Activated CD8-positive, alpha-beta memory T cell treated with anti-CD3 and anti-CD28 coated beads for 48 hours (primary cell): ENCODE data around the gene RNF181.
"Not testable (repeated sequence)": the region's sequence is repeated elsewhere in the genome, so short reads cannot be mapped to it uniquely, and the experiment has no call there.

Source experiments
- DNase-seq, 3 experiments: peaks; one replicate each; pipeline ENCODE4 v3.0.0-alpha.2; 2020; ENCODE audit warnings: low read depth in 2 of 3, low spot score in 2 of 3

Gene RNF181

DNA sequence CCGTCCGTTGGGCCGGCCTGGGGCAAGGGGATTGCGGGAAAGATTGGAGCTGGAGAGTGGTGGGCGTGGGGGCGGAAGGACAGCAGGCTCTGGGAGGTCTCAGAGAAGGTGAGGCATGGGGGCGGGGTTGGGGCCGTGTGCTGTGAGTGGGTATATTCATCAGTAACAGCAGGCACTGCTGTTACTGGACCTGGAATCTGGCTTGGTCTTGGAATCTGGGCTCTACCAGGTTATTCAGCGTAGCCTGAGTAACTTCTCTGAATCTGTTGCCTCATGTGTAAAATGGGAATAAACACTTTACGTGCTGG, 435 bp downstream of the RNF181 start:
- DNase-seq = no peak

DNA sequence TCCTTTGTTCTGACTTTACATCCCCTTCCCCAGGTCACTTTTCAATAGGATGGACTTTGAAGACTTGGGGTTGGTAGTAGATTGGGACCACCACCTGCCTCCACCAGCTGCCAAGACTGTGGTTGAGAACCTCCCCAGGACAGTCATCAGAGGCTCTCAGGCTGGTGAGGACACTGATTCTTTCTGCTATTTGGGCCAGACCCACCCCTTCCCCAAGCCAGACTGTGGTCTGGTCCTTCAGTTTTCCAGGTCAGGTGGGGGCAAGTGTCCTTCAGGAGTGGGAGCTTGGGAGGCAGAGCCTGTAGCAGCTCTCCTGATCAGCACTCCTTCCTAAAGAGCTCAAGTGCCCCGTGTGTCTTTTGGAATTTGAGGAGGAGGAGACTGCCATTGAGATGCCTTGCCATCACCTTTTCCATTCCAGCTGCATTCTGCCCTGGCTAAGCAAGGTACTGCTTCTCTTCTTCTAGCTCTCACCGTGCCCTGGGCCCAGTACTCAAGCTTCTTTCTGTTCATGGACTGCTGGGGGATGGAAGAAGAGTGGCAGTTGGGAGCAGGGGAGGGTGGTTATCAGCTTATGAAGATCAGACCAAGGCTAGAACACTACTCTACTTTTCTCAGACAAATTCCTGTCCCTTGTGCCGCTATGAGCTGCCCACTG, 1.1 kb downstream of the RNF181 start:
- no peak for DNase-seq

DNA sequence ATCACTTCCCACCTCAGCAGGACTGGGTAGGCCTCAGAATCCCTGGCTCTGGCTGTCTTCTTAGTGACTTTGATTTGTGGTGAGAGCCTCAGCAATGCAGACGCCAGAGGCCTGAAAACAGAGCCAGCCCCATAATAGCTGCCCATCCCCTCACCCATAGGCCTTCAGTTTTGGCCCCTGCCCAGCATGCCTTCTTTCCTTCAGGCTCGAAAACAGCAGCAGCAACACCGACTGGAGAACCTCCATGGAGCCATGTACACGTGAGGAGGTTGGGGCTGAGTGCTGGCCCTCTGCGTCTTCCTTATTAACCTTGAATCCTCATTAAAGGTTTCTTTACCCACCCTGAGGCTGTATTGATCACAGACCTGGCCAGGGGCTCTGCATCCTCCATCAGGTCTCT, 1.7 kb downstream of the RNF181 start:
- no peak for DNase-seq

DNA sequence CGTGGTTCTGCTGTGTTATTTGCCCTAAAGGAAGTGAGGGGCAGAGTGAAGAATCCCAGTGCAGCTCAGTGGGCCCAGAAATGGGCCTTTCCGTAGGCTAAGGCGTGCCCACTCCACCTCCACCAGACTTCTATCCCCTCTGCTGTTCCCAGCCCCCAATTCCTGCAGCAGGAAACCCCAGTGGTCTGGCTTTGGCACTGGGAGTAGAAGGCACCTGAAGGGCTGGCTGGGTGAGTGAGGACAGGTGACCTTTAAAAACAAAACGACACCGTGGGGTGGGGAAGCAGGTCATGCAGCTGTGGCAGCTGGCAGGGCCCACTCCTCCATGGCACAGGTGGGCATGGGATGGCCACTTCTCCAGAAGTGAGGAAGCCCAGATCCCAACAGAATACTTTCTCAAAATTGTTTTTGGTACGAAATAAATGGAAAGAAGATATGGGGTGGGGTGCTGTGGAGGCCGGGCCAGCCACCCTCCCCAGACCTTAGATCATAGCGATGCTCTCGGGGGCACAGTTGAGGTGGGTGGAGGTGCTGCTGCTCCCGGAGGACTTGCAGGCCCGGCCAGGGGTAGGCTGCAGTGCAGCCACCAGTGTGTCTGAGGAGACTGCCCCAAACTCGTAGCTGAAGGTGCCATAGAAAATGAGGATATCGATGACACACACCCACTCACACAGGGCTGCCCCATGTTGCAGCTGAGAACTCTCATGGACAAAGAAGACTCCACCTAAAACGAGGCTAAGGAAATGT, 3.2 kb downstream of the RNF181 start:
- DNase-seq = no peak

DNA sequence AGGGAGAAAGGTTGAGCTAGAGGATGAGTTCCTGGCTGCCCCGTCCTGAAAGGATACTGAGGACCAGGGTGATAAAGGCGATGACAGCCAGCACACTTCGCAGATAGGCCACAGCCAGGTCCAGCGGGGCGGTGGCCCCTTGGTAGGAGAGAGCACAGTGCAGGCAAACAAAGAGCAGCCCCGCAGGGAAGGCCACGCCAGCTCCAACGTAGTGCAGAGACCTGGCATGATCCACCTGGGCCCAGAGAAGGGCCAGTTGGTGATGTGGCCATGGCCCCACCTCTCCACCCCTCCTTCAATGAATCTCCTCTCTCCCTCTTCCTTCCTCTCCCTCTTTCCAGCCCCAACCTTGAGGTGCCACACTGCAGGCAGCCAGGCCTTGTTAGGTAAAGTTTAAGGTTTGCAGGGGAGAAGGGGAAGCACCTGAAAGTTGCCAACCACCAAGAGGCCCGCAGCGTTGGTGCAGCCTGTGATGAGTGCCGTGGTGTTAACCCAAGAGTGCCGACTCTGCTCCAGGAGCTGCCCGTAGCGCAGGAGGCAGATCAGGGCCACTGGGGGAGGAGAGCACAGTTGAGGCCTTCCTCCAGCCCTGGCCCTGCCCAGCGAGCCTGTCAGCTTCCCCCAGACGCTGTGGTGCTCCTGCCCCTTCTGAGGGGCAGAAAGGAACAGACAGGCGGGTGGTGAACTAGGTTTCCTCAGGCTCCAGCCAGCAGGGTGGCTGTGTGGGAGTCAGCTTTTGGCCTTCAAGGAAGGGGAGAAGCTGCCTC, 4.1 kb downstream of the RNF181 start:
- no peak for DNase-seq

DNA sequence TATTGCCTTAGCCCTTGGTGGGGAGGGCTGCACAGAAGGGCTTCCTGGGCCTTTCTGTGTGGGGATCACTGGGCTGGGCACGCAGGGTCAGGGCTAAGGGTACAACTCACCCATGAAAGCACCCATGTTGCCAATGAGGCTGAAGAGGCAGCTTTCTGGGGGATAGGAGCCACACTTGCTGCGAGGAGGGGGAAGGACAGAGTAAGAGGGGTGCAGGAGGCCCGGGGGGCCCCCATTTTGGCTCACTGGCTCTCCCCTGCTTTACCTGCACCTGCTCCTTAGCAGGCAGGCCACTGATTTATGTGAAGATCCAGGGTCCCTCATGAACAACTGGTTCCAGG, 4.7 kb downstream of the RNF181 start:
- DNase-seq = no peak

DNA sequence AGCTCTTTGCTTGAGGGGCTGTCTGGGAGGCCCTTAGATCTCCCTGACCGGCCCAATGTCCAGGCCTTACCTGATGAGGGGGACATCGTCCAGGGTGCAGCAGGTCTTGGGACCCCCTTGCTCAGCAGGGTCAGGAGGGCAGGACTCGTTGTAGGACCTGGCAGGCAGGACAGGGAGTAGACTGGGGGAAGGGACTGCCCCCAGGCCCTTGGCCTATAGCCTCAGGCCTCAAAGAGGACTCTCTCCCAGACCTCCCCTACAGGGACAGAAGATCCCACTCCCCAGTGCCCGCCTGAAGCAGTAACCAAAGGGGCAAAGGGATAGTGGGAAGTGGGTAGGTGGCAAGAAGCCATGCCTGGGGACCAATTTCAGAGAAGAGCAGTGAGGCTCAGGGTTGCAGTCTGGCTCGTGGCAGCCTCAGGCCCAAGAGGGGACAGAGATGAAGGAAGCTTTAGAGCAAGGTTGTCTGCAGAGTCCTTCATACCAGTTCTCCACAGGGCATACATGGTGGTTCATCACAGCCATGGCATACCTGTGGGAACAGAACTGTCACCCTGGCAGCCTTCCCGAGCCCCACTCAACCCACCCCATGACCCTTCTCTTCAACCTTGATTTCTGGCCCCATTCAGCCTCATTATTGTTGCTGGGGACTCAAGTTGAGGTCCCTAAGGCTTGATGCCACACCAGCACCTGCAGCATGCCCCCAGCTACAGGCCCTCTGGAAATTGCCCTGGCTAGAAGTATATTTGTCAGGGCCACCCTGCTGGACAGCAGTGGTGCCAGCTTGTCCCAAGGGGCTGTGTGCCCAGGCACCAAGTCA, 5.6 kb downstream of the RNF181 start:
- no peak for DNase-seq

DNA sequence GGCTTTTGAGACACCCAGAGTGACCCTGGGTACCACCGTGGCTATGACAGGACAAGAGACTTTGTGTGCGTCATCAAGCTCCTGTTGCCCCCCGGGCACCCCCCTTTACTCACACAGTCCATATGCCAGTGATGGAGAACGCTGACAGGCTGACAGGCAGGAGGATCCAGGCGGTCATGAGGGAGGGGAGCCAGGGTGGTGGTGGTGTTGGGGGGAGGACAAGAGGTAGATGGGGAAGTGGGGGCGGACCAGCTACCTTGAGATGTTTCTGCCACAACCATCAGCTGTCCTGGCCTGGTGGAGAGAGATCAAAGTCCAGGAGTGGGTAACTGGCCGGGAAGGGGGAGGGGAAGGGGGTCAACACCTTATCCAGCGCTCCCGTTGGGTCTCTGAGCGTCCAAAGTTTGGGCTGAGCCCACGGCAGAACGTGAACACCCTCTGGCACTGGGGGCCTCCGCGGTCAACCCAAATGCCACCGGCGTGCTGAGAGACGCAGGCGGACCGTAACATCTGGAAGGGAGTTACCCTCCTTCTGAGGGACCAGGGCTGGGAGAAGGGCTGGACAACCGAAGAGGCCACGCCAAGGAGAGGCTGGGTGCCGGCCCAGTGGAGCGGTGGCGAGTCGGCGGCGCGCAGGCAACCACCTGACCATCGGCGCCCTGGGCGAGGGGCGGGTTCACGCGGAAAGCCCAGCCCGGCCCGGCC, 6.4 kb downstream of the RNF181 start:
- DNase-seq = no peak

DNA sequence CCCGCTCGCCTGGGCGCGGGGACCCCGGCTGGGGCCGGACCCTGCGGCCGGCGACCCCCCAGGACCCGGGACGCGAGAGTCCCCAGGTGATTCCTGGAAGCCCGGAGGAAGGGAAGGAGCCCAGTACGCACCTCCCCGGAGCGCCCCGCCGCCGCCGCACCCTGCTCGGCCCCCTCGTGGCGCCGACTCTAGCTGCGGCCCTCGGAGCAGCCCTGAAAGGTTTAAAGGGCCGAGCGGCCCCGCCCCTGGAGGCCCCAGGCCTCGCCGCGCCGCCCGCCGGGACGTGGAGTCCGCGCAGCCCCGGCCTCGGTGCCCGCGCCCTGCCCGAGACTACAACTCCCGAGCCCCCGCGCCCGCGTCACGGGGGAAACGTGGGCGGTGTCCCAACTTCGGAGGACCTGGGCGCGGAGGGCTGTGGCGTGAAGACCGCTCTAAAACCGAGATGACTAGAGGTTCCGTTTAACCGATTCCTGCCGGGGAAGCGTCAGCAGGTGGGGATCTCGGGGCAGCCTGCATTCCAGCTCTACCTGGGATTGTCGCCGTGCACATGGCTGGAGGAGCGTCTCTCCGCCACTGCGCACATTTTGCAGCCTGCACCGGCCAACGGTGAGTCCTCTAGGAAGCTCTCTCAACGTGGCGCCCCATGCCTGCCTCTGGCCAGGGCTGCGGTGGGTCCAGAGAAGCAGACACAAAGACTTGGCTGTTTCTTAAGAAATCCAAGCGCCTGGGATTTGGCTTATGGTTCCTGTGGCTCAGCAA, 7.1 kb downstream of the RNF181 start, which contains the start of gene TMEM150A:
Gene TMEM150A, minus strand, starts transcription at position 223 of the 759 bp plus-strand sequence. CDS start 750 bp downstream, outside the sequence.
- DNase-seq = peak; percentile 67 to 84 (median 80)

DNA sequence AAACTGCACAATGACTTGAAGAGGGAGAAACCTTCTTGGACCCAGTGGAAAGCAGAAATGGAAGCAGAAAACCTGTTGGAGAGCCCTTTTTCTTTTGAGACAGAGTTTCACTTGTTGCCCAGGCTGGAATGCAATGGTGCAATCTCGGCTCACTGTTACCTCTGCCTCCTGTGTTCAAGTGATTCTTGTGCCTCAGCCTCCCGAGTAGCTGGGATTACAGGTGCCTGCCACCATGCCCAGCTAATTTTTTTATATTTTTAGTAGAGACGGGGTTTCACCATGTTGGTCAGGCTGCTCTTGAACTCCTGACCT, 8.5 kb downstream of the RNF181 start:
- DNase-seq = not testable (repeated sequence)

DNA sequence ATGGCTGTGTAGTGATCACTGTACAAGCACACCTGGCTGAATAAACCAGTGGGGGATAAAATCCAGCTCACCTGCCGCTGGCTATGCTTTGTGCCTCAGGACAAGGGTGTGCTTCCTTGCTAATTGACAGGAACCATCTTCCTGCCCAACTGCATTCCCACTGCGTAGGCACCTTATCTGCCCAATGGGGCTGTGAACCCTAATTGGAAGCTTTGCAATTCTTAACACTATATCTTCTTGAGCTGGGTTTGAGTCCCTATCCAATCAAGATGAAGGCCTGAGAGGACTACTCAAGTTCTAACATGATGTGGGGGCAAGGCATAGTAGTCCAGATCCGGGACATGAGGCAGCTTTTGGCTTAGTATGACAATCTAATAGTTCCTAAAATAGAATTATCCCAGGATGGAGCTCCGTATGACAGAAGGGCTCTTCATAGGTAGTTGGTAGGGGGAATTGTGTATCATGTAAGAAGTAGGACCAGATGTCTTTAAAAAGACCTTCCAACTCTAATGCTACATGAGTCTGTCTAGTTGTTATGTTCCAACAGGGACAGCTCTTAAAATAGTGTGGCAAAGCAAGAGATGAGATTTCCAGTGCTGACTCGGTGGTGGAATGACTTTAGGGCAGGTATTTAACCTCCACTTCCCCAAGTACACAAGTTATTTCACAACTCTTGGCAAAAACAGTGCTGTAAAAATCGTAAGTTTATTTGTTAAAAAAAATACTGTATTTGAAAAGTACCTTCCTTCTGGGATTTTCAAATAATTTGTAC, 9.2 kb downstream of the RNF181 start:
- DNase-seq = no peak

DNA sequence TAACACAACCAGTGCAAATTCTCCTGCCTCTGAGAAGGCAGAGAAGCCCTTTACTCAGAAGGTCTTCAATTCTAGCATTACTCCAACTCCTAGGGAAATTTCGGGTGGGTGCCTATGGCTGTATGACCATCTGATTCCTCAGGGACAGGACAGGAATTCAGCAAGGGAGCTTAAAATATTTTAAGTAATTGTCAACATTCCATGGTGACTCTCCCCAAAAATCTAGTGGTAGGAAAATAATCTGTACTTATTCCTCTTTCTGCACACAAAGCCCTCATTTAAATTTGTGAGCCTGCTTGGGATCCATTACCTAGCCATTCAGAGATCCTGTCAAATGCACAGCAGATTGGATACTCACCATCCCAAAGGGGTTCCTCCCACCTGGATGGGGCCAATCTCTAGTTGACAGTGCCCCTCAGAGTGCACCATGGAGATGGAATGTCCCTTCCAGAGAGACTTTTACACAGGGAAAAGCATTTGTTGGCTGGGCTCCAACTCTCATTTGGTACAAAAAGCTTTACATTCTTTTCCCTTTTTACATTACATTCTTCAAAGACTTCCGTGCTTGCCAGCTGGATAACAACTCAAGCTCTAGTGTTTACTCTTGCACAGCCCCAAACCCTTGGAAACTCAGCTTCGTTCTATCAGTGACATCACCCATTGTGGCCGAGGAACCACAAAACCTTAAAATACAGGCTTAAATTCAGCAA, 10.0 kb downstream of the RNF181 start:
- no peak for DNase-seq

DNA sequence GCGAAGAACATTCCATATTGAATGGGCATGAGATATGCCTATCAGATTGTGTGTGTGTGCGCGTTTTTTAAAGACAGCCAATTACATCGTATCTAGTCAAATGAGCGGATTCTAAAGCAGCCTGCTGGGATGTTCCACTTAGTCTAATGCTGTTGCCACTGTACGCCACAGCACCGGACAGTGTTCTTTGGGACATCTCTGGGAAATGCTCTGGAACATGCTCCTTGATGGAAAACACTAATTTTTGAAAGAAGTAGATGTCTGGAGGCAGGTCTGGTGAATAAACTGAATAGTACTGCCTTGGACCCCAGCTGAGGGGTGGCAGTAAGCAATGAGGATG, 10.5 kb downstream of the RNF181 start:
- DNase-seq = no peak

DNA sequence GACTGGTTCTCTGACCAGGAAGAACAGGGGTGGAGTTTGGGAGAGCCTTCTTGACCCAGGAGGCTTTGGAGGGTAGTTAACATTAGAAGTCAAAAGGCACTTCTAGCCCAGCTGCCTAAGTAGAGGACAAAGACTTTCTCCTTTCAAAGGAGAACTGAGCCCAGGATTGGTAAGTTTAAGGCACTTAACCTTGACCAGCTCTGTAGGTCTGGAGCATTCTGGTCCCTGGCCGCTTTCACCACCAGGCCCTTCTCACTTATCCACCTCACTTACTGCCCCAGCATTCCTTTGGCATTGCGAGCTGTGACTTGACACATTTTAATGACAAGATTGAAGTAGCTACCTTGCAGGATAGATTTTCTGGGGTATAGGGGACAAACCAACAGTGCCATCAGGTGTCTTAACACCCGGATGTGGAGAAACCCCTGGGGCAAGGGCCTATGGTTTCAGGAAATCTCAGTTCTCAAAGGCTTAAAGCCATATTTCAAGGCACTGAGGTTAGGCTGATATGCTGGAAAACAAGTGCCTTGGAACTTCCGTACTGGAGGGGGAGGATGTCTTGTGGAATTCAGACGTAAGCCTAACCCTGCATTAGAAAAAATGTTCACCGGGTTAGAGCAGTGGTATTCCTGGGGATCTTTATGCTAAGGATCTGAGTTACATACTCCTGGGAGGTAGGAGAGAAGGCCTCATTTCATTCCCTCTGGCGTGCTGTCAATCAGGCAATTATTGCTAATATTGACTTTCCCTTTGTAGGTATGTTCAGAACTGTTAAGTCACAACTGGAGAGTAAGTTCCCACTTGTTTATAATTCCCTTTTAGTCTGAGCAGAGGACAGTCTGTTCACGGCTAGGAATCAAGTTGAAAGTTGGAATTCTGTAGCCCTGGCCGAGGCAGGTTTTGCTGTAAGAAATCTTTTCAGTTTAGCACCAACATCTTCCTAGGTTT, 12.0 kb downstream of the RNF181 start:
- DNase-seq = no peak

DNA sequence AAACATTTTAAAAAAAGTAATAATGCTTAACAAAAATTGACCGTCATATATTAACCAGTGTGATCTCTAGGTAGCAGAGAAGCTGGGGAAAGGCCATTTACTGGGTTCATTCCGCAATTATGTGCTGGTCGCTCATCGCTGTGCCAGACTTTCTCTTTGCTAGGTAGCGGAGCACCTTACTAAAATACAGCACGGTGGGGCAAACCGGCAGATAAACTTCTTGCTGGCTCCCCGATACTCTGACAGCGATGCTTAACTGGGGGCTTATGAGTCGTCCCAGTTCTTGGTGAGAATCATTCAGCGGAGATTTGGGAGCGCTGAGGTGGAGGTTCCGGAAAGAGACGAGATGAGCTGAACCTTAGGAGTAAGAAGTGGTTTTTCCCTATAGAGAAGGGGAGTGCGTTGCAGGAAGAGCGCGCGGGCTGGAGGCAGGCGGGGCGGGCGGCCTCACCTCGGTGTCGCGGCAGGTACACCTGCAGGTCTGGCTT, 15.7 kb downstream of the RNF181 start:
- DNase-seq = no peak

DNA sequence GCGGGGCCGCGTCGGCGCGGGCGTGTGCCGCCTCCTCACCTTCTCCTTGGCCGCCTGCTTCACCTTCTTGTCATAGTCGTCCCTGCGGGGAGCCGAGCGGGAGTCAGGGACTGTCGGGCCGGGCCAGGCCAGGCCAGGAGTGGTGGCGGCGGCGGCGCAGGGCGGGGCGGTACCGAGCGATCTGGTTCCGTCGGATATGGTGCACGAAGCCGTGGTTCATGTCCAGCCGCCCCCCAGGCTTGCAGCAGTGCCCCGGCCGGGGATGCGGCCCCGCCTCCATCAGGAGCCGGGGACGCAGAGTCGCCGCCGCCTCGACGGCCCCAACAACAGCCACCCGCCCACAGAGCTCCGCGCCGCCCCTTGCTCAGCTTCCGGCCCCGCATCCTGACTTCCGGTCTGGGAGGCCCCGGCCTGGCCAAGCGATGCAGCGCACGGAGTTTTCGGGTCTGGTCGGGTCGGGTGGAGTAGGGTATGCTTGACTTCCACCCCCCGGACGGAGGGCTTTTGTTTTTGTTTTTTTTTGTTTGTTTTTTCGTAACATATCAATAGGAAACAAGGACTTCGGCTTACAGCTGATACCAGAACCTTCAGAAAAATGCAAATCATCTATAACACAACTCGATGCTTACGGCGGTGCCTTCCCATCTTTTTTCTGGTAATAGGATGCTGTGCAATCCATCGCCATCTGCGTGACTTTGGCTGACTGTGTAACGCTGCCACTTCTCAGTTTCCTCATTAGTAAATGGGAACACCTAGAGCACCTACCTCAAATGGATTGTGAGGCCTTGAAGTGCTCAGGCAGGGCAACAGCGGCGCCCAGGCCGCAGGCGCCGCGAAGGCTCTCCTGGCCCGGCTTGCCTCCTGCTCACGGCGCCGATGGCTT, 16.4 kb downstream of the RNF181 start, which contains the start of gene C2orf68:
Gene C2orf68, minus strand, starts transcription at position 362 of the 883 bp plus-strand sequence. Its CDS starts 82 bp downstream, at position 280.
- DNase-seq = peak; percentile 69 to 84 (median 80)
